ELR (cell line): ENCODE results near the gene C1QL4.

ENCODE experiments used
- DNase-seq: peaks from one replicate; pipeline ENCODE4 v3.0.0-alpha.2; 2015; ENCODE audit warnings: low read depth

The C1QL4 gene

GRCh38 chr12:49301760-49302159, 35.2 kb downstream of the C1QL4 start:
- DNase-seq = no peak

GRCh38 chr12:49298160-49298559, 38.8 kb downstream of the C1QL4 start:
- peak; percentile 28 for DNase-seq

DNA sequence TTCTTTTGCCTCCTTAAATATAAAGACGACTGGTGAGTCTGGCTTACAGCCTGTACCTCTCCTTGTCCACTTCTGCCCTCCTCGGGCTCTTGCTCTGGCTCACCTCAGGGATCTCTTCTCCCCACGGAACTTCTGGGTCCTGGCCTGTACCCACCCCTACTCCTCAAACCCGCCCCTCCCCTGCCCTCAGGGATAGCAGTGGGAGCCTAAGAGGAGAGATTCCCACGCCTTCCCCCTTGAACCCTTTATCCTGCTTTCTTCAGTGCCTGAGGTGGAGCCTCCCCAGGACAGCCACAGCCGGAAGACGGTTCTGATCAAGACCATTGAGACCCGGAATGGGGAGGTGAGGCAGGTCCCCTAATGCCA, 39.3 kb downstream of the C1QL4 start:
- no peak for DNase-seq

- peak; percentile 72 for DNase-seq
Measured at GRCh38 chr12:49296836-49297694, 39.9 kb downstream of the C1QL4 start.

GRCh38 chr12:49296034-49296835, 40.8 kb downstream of the C1QL4 start:
- peak; percentile 51 for DNase-seq

- no peak for DNase-seq
Measured at GRCh38 chr12:49295082-49295936, 41.7 kb downstream of the C1QL4 start, which contains the start of gene PRPH. Gene PRPH (plus strand): TSS chr12:49295147. CDS start chr12:49295201, 54 bp downstream.

- no peak for DNase-seq
Measured at GRCh38 chr12:49294804-49295081, 42.2 kb downstream of the C1QL4 start.

GRCh38 chr12:49294086-49294803, 42.7 kb downstream of the C1QL4 start:
- no peak for DNase-seq

- no peak for DNase-seq
Measured at GRCh38 chr12:49293056-49293956, 43.7 kb downstream of the C1QL4 start.

DNA sequence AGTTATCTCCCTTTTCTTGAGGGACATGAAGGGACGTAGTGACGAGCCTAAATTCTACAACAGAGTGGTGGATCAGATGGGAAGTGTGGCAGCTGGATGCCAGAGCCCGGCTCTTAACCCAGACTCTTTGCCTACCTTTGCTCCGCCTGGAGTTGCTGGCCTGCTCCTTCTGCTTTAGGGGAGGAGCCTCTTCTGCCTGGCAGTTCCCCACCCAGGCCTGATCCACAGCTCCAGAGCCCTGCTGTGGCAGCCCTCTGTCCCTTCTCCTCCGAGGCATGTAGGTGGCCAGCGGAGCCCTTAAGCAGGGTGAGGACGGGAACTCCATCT, 44.3 kb downstream of the C1QL4 start:
- no peak for DNase-seq

GRCh38 chr12:49288922-49289555, 47.9 kb downstream of the C1QL4 start:
- DNase-seq = no peak

DNA sequence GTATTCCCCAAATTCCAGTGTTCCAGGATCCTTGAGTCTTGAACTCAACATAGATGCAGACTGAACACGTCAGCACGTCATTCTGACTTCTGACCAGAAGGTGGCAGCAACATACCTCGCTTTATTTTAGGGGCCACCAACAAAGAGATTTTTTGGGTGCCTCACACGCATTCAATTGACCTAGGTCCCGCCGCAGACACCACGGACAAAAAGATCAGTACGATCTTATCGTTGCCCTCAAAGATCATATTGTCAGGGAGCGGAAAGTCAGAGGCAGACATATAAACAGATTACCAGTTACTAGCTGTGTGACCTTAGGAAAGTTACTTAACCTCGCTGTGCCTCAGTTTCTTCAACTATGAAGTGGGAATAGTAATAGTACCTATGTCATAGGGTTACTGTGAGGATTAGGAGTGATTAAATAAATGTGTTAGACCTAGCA, 48.6 kb downstream of the C1QL4 start:
- peak; percentile 70 for DNase-seq

DNA sequence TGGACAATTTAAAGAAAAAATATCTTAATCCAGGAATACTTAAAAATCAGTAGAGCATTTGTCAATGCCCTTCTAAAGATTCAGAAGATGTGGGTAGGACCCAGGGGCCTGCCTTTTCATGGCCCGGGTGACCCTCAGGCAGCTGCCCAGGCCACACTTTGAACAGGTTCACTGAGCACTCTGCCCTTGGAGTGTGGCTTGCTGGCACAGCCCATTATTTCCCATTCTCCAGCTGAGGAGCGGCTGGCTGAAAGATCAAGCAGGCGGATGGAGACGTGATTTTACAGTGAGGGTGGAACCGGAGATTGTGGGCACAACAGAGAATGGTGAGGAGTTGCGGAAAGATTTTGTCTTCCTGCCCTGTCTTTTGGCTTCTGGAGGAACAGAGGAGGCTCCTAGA, 49.1 kb downstream of the C1QL4 start:
- DNase-seq = no peak

GRCh38 chr12:49284672-49285071, 52.3 kb downstream of the C1QL4 start:
- DNase-seq = no peak

GRCh38 chr12:49283541-49284429, 53.2 kb downstream of the C1QL4 start:
- DNase-seq = no peak

GRCh38 chr12:49282740-49283375, 54.1 kb downstream of the C1QL4 start:
- peak; percentile 62 for DNase-seq
